Right ventricle myocardium inferior (tissue), 1 donor: ENCODE measurements around the gene KRT15. TPM values are rescaled to one million over a fixed set of nuclear protein-coding genes. Genes with fewer than 3 reads are reported as not detected.

Experiments used
- ATAC-seq: fragments of 200-7000 bp; cut with Tn5 transposase; one replicate; pipeline ENCODE4 v1.9.1; 2020; ENCODE audit warnings: mild to moderate bottlenecking, moderate library complexity
- DNase-seq: peaks from one replicate; pipeline ENCODE4 v3.0.0; 2021; ENCODE audit errors: missing footprints
- intact Hi-C: fragments of 100-400 bp; cut with DNase I; formaldehyde crosslinking; loops from one replicate; pipeline ENCODE4 v1.11.0; 2022
- total RNA-seq: library from RNA; stranded (reverse); fragmentation: NEBNext Ultra II Directional; extraction: Animal tissue kit (Norgen Biotek cat#: 25700); gene quantifications from one replicate; pipeline ENCODE4 v1.2.1, GENCODE V29; 2021
- donor health status: DM: no; HTN: yes; CAD: no; lungs with severe emphysema.

The KRT15 gene
- total RNA-seq, 1 donor from 2014 or later, result not detected

DNA sequence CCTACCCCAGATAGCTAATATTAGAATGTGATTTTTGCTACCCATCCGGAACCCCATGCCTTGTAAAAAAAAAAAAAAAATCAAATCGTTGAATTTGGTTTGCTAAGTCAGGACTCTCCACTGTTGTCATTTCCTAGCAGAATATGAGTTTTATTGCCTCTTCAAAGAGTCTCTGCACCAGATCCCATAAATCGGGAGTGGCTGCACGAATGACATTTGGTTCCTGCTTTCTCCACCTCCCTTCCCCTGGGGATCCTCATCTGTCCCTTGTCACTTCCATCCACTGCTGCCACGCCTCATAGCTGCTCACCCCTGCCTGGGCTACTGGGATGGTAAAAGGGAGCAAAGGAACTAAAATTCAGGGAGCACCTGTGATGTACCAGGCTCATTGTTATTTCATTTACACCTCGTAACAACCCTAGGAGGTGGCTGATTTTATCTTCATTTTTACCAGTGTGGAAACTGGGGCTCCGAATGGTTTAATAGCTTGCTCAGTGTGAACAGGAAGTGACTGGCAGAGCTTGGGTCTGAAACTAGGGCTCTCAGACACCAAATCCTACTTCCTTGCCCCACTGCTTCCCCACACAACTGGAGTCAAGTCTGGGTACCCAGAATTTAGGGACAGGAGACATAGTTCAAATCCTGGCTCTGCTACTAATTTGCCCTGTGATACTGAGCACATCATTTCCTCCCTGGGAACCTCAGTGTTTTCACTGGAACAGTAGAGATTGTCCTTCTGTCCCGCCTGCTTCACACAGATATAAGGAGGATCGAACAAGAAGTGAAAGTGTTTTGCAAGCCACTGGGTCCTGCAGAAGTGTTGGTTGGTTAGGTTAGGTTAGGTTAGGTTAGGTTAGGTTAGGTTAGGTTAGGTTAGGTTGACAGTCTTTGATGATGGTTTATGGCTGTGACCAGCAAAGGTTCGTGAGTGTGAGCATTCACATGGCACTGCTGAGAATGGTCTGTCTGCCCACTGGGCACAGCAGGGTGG lies 28.4 kb downstream of the KRT15 start:
- no peak for DNase-seq
- intact Hi-C loops, result loop anchor here (10.0 kb wide), 1 partner anchor 85 kb away; no protein-coding TSS in a partner anchor
- ATAC-seq, result no peak

DNA sequence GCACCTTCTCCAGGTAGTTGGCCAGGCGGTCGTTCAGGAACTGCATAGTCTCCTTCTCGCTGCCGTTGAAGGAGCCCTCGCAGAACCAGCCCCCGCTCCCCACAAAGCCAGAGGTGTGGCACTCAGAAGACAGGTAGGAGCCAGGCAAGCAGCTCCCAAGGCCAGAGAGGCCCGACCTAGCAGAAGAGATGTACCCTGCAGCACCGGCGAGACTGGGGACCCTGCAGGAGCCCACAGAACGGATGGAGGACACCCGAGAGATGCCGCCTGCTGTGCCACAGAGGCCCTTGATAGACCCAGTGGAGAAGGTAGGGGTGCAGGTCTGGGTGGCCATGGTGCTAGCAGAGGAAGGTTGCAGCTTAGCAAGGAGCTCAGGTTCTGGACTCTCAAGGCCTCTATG lies 29.2 kb downstream of the KRT15 start, which contains the start of gene KRT36:
TSS of gene KRT36 (minus strand) at position 380 of the 400 bp plus-strand sequence. CDS start at position 334, 46 bp downstream.
- ATAC-seq, result no peak
- no peak for DNase-seq
- intact Hi-C loops, result loop anchor here (10.0 kb wide), 1 partner anchor 85 kb away; no protein-coding TSS in a partner anchor

DNA sequence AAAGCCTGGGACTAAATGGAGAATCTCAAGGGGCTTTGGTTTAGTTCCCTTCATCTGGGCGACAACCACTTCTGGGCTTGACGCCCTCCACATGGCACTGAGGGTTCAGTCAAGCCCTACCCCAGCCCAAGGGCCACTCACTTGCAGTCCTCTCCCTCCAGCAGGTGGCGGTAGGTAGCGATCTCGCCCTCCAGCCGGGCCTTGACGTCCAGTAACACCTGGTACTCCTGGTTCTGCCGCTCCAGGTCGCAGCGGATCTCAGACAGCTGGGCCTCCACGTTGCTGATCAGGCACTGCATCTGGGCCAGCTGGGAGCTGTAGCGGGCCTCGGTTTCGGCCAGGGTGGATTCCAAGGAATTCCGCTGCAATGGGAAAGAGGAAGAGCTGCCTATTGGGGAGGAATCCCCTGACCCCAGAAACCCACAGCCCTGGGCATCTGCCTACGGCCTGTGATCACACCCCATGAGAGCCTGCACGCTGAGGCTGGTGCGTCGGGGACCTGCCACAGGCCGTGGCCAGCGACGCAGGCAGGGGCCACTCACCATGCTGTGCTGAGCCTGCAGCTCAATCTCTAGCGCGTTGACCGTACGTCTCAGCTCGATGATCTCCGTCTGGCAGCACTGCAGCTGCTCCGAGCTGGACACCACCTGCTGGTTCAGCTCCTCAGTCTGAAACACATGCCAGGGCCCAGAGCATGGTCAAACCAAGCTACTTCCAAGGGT lies 31.7 kb downstream of the KRT15 start:
- ATAC-seq (no peak), DNase-seq (peak; percentile 81)
- intact Hi-C loops, result loop anchor here (10.0 kb wide), 1 partner anchor 82 kb away; no protein-coding TSS in a partner anchor

DNA sequence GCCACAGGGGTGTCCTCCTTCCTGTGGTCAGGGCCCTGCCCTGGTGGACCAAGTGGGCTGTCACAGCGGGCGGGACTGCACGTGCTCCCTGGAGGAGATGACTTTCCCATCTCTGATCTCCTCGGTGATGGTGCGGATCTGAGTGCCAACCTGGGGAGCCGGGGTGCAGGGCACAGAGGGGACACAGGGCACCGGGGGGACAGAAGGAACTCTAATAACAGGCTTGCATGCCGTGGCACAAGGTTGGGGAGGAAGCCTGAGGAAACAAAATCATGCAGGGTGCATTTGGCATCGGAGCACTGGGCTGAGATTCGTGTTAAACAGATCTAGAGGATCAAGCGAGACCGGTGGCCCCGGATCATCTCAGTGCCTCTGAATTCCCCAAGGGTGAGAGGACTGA lies 32.4 kb downstream of the KRT15 start:
- intact Hi-C loops, result loop anchor here (10.0 kb wide), 1 partner anchor 82 kb away; no protein-coding TSS in a partner anchor
- ATAC-seq (no peak), DNase-seq (no peak)

DNA sequence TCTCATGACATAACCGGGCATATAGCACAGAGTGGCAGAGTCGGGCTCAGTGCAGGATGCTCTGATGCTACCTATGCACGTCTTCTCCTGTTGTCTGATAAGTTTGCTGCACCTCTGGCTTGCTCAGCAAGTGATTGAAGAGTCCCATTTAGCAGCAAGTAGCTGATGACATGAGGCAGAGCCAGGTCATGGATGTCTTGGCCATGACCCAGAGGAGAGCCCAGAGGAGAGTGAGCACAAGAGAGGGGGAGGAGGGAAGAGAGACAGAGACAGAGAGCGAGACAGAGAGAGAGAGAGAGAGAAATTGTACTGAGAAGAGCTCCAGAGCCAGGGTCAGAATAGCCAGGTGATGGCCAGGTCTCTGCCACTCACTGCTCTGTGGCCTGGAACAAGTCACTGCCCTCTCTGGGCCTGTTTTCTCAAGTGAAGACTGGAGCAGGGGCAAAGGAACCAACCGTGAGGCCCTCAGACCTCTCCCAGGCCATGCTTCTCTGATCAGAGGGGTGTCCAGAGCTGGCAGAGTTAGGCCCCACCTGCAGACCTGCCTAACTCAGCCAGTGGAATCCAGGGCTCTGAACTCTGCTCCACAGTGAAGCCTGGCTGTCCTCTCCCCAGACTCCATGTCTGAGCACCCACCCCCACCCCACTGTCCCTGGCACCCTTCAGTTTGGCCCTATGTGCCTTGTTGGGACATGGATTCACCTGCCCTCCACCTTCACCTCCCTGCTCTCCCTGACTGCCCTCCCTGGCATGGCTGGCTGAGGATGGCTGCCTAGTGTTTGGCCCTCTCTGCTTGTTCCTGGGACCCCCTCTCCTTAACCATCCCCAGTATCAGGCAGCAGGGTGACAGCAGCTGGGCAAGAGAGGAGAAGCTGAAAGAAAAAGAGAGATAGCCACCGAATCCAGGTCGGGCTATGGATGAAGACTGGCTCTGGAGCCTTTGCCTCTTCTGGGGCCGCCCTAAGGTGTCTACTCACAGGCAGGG lies 33.5 kb downstream of the KRT15 start:
- peak; percentile 47 for ATAC-seq
- no peak for DNase-seq
- intact Hi-C loops, result loop anchor here (10.0 kb wide), 1 partner anchor 80 kb away; no protein-coding TSS in a partner anchor

DNA sequence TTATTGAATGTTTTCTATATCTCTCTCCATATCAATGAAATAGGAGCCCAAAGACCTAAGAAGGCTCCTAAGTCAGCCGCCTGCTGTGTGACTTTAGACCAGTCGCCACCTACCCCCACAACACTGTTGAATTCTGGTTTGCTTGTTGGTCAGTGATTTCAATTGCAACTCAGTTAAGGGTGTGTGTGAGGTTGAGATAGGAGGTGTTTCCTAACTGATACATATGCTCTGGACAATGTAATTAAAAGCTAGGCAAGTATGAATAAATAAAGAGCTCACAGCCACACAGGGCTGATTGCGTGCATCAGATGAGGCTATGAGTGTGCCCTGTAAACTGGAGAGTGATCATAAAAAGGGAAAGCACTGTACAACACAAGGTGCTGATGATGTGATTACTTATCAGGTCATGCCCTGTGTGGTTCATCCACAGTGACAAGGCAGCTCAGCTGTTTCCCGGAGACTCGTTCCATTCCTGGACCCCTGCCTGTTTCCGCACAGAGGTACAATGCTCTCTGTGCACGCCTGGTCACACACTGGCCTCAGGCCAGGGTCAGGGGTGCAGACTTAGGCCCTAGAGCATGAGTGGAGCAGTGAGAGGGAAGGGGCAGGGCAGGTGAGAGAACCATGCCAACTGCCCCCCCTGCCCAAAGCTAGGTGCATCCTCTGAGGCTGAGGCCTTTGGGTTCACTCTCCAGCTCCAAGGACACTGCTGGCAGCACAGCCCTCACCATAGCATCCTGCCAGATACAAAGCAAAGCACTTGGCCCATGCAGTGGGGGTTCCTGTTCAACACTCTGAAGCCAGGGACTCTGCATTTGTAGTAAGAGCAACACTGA lies 34.5 kb downstream of the KRT15 start:
- intact Hi-C loops, result loop anchor here (10.0 kb wide), 1 partner anchor 79 kb away; no protein-coding TSS in a partner anchor
- DNase-seq, result no peak
- no peak for ATAC-seq

DNA sequence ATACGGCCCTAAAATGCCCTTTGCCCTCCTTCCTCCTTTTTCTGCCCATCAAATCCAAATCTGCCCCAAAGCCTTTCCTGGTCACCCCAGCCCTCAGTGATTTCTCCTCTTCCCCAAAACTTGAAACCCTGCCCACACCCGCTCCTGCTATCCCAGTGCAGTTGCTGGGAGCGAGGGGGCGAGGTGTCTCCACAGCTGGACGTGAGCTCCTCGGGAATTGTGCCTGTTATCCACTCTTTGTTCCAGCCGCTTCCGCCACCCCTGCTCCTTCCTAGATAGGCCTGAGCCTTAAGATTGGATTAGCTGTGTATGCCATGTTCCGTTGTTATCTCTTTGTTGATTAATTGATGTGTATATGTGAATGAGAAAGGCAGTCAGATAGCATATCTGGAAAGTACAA lies 35.2 kb downstream of the KRT15 start:
- DNase-seq (no peak), ATAC-seq (no peak)
- intact Hi-C loops, result loop anchor here (10.0 kb wide), 1 partner anchor 79 kb away; no protein-coding TSS in a partner anchor

DNA sequence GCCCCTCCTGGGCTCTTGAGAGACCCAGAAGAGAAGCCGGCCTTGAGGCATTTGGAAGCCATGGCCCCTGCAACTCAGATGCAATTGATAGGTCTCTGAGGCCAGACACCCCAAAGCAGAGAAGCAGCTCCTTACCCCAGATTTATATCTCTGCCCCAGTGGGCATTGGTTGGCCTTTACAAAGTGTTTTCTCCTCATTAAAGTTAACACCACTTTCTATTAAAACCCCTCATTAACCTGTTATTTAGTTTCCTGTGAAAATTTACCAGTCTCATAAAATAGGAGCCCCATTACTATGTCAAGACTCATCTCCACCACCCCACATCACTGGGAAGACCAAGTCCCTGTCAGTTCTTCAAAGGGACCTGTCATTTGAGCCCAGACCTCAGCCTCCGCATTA lies 37.7 kb downstream of the KRT15 start, which contains the start of gene KRT35:
TSS of gene KRT35 (minus strand) at position 116 of the 400 bp plus-strand sequence. CDS start at position 62, 54 bp downstream.
- no peak for ATAC-seq
- intact Hi-C loops, result loop anchor here (10.0 kb wide), 1 partner anchor 76 kb away; no protein-coding TSS in a partner anchor
- DNase-seq, result no peak

DNA sequence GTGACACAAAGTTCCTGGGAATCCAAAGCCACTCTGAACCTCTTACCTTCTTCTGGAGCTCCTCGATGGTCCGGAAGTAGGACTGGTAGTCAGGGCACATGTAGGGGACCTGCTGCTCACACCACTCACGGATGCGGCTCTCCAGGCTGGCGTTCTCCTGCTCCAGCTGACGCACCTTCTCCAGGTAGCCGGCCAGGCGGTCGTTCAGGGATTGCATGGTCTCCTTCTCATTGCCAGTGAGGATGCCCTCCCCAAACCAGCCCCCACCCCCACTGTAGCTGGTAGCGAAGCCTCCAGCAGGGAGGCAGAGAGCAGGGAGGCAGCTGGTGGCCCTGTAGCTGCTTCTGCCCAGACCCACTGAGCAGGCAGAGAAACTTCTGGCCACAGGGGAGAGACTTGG lies 38.1 kb downstream of the KRT15 start:
- DNase-seq (no peak), ATAC-seq (no peak)
- intact Hi-C loops, result loop anchor here (10.0 kb wide), 1 partner anchor 76 kb away; no protein-coding TSS in a partner anchor

DNA sequence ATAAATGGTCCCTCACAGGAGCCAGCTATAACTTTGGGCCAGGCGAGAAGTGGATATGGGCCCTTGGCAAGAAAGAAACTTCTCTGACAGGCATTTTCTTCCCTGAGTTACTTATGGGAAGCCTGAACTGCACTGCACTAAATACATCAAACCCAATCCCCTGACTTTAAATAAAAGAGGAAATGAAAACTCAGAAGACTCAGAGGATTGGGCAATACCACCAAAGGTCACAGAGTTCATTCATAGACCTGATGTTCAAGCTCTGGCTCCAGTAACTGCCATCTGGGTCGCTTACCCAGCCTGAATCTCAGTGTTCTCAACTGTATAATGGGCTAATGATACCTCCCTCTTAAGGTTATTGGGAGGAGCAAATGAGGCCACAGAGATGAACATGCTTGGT lies 38.6 kb downstream of the KRT15 start:
- DNase-seq (no peak), ATAC-seq (no peak)
- intact Hi-C loops, result loop anchor here (10.0 kb wide), 1 partner anchor 75 kb away; no protein-coding TSS in a partner anchor

DNA sequence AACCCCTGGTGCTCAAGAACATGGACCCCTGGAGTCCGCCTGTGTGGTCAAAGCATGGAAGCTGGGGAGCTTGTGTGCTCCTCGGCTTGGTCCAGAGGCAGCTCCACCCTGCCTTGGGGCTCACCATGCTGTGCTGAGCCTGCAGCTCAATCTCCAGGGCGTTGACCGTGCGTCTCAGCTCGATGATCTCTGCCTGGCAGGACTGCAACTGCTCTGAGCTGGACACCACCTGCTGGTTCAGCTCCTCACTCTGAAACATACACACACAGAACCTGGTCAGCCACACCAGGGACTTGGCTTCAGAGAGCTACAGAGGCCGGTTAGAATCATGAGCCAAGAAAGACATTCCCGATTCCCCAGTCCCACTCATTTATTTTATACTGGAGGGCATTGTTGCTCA lies 40.5 kb downstream of the KRT15 start:
- DNase-seq, result no peak
- ATAC-seq, result no peak
- intact Hi-C loops, result no loop called here

DNA sequence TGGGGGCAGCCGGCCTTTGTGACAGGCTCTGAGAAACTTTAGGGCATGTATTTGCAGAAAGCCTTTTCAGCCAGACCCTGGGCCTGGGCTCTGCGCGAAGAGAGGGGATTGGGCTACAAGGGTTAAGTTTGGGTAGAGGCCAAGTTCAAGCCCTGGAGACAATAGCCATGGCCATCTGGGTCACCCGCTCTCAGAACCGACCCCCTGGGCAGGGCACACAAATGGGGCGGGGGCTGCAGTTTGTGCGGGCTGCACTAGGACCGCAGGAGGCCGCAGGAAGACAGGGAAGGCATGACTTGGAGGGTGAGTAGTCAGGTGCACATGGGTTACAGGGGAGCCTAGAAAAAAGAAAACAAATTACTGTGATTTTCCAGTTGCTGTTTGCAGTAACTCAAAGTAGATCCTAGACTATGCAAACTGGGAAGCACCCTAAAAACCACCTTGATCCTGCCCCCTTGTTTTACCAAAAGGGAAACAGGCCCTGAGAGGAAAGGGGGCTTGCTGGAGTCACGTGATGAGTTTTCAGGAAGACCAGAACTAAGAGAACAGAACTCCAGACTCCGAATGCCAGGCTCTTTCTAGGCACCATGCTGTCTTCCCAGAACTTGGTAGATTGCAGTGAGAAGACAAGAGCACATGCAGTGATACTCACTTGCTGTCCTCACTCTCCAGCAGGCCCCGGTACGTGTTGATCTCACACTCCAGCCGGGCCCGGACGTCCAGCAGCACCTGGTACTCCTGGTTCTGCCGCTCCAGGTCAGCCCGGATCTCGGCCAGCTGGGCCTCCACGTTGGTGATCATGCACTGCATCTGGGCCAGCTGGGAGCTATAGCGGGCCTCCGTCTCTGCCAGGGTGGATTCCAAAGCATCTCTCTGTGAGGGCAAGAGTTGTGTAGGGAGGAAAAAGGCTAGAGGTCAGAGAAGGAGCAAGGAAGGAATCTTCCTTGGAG lies 41.5 kb downstream of the KRT15 start:
- ATAC-seq (no peak), DNase-seq (no peak)
- intact Hi-C loops, result no loop called here

DNA sequence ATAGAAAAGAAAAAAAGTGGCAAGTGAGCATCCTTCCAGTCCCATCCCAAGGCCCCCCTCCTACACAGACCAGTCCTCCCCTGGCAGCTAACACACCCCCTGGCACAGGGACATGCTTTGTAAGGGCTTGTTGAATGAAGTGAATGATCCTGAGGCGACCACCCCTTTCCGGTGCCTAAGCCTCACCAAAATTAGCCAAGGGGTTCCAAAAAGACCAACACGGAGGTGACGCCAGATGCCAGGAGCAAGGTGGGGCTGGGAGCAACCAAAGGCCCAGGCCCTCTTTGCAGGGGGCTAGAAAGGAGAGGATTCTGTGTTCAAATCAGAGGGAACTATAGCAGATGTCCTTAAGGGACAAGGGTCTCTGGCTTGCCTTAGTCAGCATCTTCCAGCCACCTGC lies 43.3 kb downstream of the KRT15 start:
- DNase-seq (no peak), ATAC-seq (no peak)
- intact Hi-C loops, result no loop called here

DNA sequence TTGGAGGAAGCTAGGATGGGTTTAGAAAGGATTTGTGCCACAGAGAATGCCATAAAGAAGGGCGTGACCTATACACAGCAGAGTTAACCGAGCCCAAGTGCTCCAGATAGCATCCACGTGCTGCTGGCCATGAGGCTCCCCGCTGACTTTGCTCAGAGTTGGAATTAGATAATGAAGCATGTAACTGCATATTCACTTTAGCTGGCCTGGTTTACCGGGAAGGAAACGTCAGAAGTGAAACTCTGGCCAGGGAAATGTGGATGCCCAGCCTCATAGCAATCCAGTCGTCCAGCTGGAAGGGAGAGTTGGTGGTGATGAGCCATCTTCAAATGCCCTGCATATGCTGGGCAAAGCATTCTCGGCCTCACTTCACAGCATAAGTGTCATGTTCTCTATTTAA lies 43.8 kb downstream of the KRT15 start:
- ATAC-seq, result peak; percentile 80
- DNase-seq, result no peak
- intact Hi-C loops, result no loop called here

DNA sequence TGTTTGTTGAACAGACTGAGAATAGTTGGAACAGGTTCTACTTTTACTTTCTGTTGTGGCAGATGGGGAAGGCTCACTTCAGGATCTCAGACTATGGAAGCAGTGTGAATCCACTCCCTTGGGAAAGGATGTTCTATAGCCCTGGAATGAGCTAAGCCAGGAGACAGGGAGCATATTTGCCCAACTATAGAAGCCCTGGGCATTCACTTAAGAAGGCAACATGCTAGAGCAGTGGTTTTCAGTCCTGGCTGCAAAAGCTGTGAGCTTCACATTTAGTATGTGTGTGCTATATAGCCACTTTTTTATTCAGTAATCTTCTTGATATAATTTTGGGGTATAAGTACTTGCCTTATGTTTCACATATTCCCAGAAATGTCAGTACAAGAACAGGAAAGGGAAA lies 50.3 kb downstream of the KRT15 start:
- ATAC-seq, result no peak
- intact Hi-C loops, result loop anchor here (10.0 kb wide), 1 partner anchor 164 kb away; the partner anchor contains the start of genes KRTAP16-1 and KRTAP29-1
- no peak for DNase-seq

DNA sequence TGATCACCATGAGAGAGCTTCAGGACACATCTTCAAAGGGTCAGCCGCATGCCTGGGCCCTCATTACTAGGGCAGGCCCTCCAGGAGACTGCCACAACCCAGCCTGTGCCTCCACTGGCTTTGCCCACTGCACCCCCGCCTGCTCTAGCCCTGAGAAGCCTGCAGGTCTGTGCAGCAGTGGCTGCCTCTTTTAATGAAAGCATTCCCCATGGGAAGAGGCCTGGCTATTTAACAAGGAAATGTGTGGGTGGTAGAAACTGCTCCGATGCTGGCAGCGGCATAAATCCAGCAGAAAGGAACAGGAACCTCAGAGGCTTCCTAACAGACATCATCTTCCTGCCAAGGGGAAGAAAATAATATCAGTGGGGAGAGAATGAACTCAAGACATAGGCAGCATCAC lies 51.1 kb downstream of the KRT15 start:
- intact Hi-C loops, result loop anchor here (10.0 kb wide), 1 partner anchor 163 kb away; the partner anchor contains the start of genes KRTAP16-1 and KRTAP29-1
- no peak for ATAC-seq
- no peak for DNase-seq
